Left lung (tissue), 10 donors: Measurements from ENCODE around the gene PKNOX2. TPM values are rescaled to one million over a fixed set of nuclear protein-coding genes. Genes with fewer than 3 reads are reported as not detected.
A peak's percentile ranks its signal among the peaks of the same experiment; 100 is the strongest.

Experiments
- ATAC-seq: fragments of 200-7000 bp; cut with Tn5 transposase; one replicate; pipeline ENCODE4 v1.9.1; 2020; ENCODE audit warnings: moderate library complexity
- DNase-seq, 4 donors: peaks; one replicate each; pipeline ENCODE4 v3.0.0-alpha.2; 2013 to 2020
- H3K27ac ChIP-seq, 2 donors: fragments of 200-600 bp; sonication (generic) in 1 of 2; one replicate each; pipeline versions ENCODE4 v1.5.0 to v1.8.0; 2020 to 2021
- H3K27me3 ChIP-seq, 2 donors: fragments of 200-600 bp; sonication (generic) in 1 of 2; one replicate each; pipeline versions ENCODE4 v1.5.0 to v1.8.0; 2020 to 2021
- H3K36me3 ChIP-seq, 2 donors: fragments of 200-600 bp; sonication (generic) in 1 of 2; one replicate each; pipeline versions ENCODE4 v1.5.0 to v1.8.0; 2020 to 2021
- H3K4me1 ChIP-seq, 2 donors: fragments of 200-600 bp; one replicate each; pipeline ENCODE4 v1.8.0; 2021
- H3K4me3 ChIP-seq, 2 donors: fragments of 200-600 bp; sonication (generic) in 1 of 2; one replicate each; pipeline versions ENCODE4 v1.5.0 to v1.8.0; 2020 to 2021; ENCODE audit warnings: mild to moderate bottlenecking in 1 of 2
- H3K9me3 ChIP-seq, 2 donors: fragments of 200-600 bp; sonication (generic) in 1 of 2; one replicate each; pipeline versions ENCODE4 v1.5.0 to v1.8.0; 2020 to 2021
- CTCF ChIP-seq, 2 donors: fragments of 200-600 bp; sonication (generic) in 1 of 2; IDR thresholded peaks; one replicate each; pipeline versions ENCODE4 v1.5.0 to v1.8.0; 2021; ENCODE audit warnings: antibody characterized with exemption in 2 of 2
- intact Hi-C, 2 donors: fragments of 100-400 bp; cut with DNase I; formaldehyde crosslinking; loops; one replicate each; pipeline versions ENCODE4 v1.11.2 to v1.14.2; 2022
- polyA plus RNA-seq, 6 donors: library from polyadenylated mRNA; unstranded; fragments of 120-200 nt; gene quantifications; one replicate each; pipeline ENCODE4 v1.2.1, GENCODE V29; 2013; ENCODE audit not compliant: insufficient read length in 6 of 6
- total RNA-seq, 2 donors: library from RNA; stranded (reverse); fragmentation: NEBNext Ultra II Directional; extraction: Animal tissue kit (Norgen Biotek cat#: 25700); gene quantifications; one replicate each; pipeline ENCODE4 v1.2.1, GENCODE V29; 2021
- donor health status: DM: no; HTN: yes; CAD: no.
- donor health status: DM: no; HTN: no; CAD: no.

PKNOX2 gene
- total and polyA plus RNA-seq, 8 donors: 6.7 to 18.9 (median 16.7) TPM

GRCh38 chr11:125226706-125227105 is 62.2 kb downstream of the PKNOX2 start:
- ATAC-seq (no peak), DNase-seq (peak in 1 of 4 donors; percentile 30)
- no peak for TF ChIP-seq CTCF (IDR thresholded peaks at IDR 0.05)
- Histone ChIP-seq H3K9me3 (no peaks in the 10 kb centered on the region), H3K27me3 (peaks cover 0 to 6% of the 10 kb centered on the region in 2 donors), H3K4me1 (no peaks in the 10 kb centered on the region), H3K4me3 (no peak overlapping the region), H3K36me3 (no peaks in the 10 kb centered on the region), H3K27ac (no peak overlapping the region)
- intact Hi-C loops: no loop called here

- Histone ChIP-seq H3K27ac (no peak overlapping the region), H3K4me1 (no peaks in the 10 kb centered on the region), H3K27me3 (peaks cover 0 to 6% of the 10 kb centered on the region in 2 donors), H3K4me3 (no peak overlapping the region), H3K9me3 (no peaks in the 10 kb centered on the region), H3K36me3 (no peaks in the 10 kb centered on the region)
- no peak for TF ChIP-seq CTCF (IDR thresholded peaks at IDR 0.05)
- ATAC-seq (no peak), DNase-seq (peak in 1 of 4 donors; percentile 54)
- intact Hi-C loops: no loop called here
Measured at GRCh38 chr11:125227151-125227550, 62.6 kb downstream of the PKNOX2 start.

GRCh38 chr11:125228445-125228844 is 63.9 kb downstream of the PKNOX2 start:
- intact Hi-C loops: no loop called here
- TF ChIP-seq CTCF (IDR thresholded peaks at IDR 0.05): no peak
- Histone ChIP-seq H3K27me3 (peaks cover 0 to 6% of the 10 kb centered on the region in 2 donors), H3K4me1 (no peaks in the 10 kb centered on the region), H3K4me3 (no peak overlapping the region), H3K9me3 (no peaks in the 10 kb centered on the region), H3K27ac (no peak overlapping the region), H3K36me3 (no peaks in the 10 kb centered on the region)
- ATAC-seq: no peak
- DNase-seq: no peak

- no peak for DNase-seq
- Histone ChIP-seq H3K27me3 (peaks cover 0 to 7% of the 10 kb centered on the region in 2 donors), H3K36me3 (no peaks in the 10 kb centered on the region), H3K9me3 (no peaks in the 10 kb centered on the region), H3K4me3 (no peak overlapping the region), H3K27ac (no peak overlapping the region), H3K4me1 (no peaks in the 10 kb centered on the region)
- no peak for ATAC-seq
- intact Hi-C loops: no loop called here
- no peak for TF ChIP-seq CTCF (IDR thresholded peaks at IDR 0.05)
Measured at GRCh38 chr11:125228993-125229392, 64.4 kb downstream of the PKNOX2 start.

- peaks cover 0 to 17% of the 10 kb centered on the region in 2 donors for H3K27me3 ChIP-seq
- no peak for TF ChIP-seq CTCF (IDR thresholded peaks at IDR 0.05)
- intact Hi-C loops: no loop called here
Measured at GRCh38 chr11:125229916-125230315, 65.4 kb downstream of the PKNOX2 start.

More at GRCh38 chr11:125229916-125230315, 65.4 kb downstream of the PKNOX2 start:
- no peak for ATAC-seq
- no peak overlapping the region for H3K27ac ChIP-seq
- H3K9me3 ChIP-seq: no peaks in the 10 kb centered on the region
- H3K4me1 ChIP-seq: no peaks in the 10 kb centered on the region
- DNase-seq: no peak
- H3K36me3 ChIP-seq: no peaks in the 10 kb centered on the region
- no peak overlapping the region for H3K4me3 ChIP-seq
